ENCODE results near the gene SLC40A1.

Gene SLC40A1

GRCh38 chr2:189576396-189576795 is 4.2 kb downstream of the SLC40A1 start:
- no peak for TF ChIP-seq CTCF (IDR thresholded peaks at IDR 0.05)

- TF ChIP-seq CTCF (IDR thresholded peaks at IDR 0.05): no peak
These were observed 5.7 kb downstream of the SLC40A1 start for GRCh38 chr2:189574793-189575475.

GRCh38 chr2:189570570-189571031 is 10.0 kb downstream of the SLC40A1 start:
- TF ChIP-seq CTCF (IDR thresholded peaks at IDR 0.05): no peak

- no peak for TF ChIP-seq CTCF (IDR thresholded peaks at IDR 0.05)
These were observed 11.2 kb downstream of the SLC40A1 start for GRCh38 chr2:189569295-189569910.

- TF ChIP-seq CTCF (IDR thresholded peaks at IDR 0.05): no peak
These were observed 14.5 kb downstream of the SLC40A1 start for GRCh38 chr2:189566046-189566445.

GRCh38 chr2:189561371-189562038 is 19.1 kb downstream of the SLC40A1 start:
- no peak for TF ChIP-seq CTCF (IDR thresholded peaks at IDR 0.05)

- TF ChIP-seq CTCF (IDR thresholded peaks at IDR 0.05): no peak
These were observed 20.4 kb downstream of the SLC40A1 start for GRCh38 chr2:189560273-189560586.

All from LNCAP (cell line).